Keratinocyte (primary cell): Measurements from ENCODE around the gene LGSN. TPM values are rescaled to one million over a fixed set of nuclear protein-coding genes. Genes with fewer than 3 reads are reported as not detected.
"Not testable (repeated sequence)": the region's sequence is repeated elsewhere in the genome, so short reads cannot be mapped to it uniquely, and the experiment has no call there.

Experiments
- DNase-seq: peaks from one replicate; pipeline ENCODE4 v3.0.0-alpha.2; 2011; ENCODE audit warnings: low read depth, missing footprints, low spot score
- FAIRE-seq: peaks from 2 replicates; lab custom pipeline; 2011; peaks lifted over from hg19 to GRCh38; lab: Jason Lieb, UNC
- H2AFZ ChIP-seq: 2 replicates; pipeline ENCODE4 v1.6.0; 2012; ENCODE audit warnings: low read length, control low read depth, inconsistent platforms; ENCODE audit not compliant: control insufficient read depth
- H3K27ac ChIP-seq: 2 replicates; pipeline ENCODE4 v1.5.1; 2011; ENCODE audit warnings: low read length; ENCODE audit not compliant: control insufficient read depth, insufficient read depth
- H3K27me3 ChIP-seq: 3 replicates; pipeline ENCODE4 v1.6.0; 2011; ENCODE audit warnings: low read length; ENCODE audit not compliant: control insufficient read depth, insufficient read depth; ENCODE audit errors: extremely low read depth
- H3K36me3 ChIP-seq, 2 experiments: 2 replicates in 1 of 2; 3 replicates in 1 of 2; pipeline ENCODE4 v1.5.1; 2011; ENCODE audit warnings: low read length in 2 of 2, mild to moderate bottlenecking in 1 of 2; ENCODE audit not compliant: control insufficient read depth in 2 of 2, insufficient read depth in 2 of 2; ENCODE audit errors: extremely low read depth in 1 of 2
- H3K4me1 ChIP-seq: 3 replicates; pipeline ENCODE4 v1.5.1; 2011; ENCODE audit warnings: low read length; ENCODE audit not compliant: control insufficient read depth, insufficient read depth; ENCODE audit errors: extremely low read depth
- H3K4me2 ChIP-seq: 3 replicates; pipeline ENCODE4 v1.6.0; 2011; ENCODE audit warnings: low read depth, low read length; ENCODE audit not compliant: control insufficient read depth, insufficient read depth; ENCODE audit errors: extremely low read depth
- H3K4me3 ChIP-seq, 3 experiments: fragments of 200-600 bp in 1 of 3; sonication (generic) in 1 of 3; 2 replicates in 2 of 3; 3 replicates in 1 of 3; pipeline ENCODE4 v1.5.1; 2011 to 2016; ENCODE audit warnings: low read length in 3 of 3, mild to moderate bottlenecking in 3 of 3, control low read depth in 2 of 3, inconsistent platforms in 1 of 3, low read depth in 1 of 3, mixed read lengths in 1 of 3, mixed run types in 1 of 3, moderate library complexity in 1 of 3; ENCODE audit not compliant: control insufficient read depth in 2 of 3, insufficient read depth in 2 of 3; ENCODE audit errors: extremely low read depth in 1 of 3
- H3K79me2 ChIP-seq: 2 replicates; pipeline ENCODE4 v1.6.0; 2012; ENCODE audit warnings: low read length; ENCODE audit not compliant: control insufficient read depth, insufficient read depth
- H3K9ac ChIP-seq: 3 replicates; pipeline ENCODE4 v1.6.0; 2011; ENCODE audit warnings: low read length; ENCODE audit not compliant: control insufficient read depth, insufficient read depth; ENCODE audit errors: extremely low read depth
- H3K9me1 ChIP-seq: 3 replicates; pipeline ENCODE4 v1.6.0; 2011; ENCODE audit warnings: low read length; ENCODE audit not compliant: control insufficient read depth, insufficient read depth; ENCODE audit errors: extremely low read depth
- H3K9me3 ChIP-seq: 2 replicates; pipeline ENCODE4 v1.5.1; 2012; ENCODE audit warnings: low read depth, low read length; ENCODE audit not compliant: control insufficient read depth
- H4K20me1 ChIP-seq: 3 replicates; pipeline ENCODE4 v1.6.0; 2011; ENCODE audit warnings: low read length; ENCODE audit not compliant: control insufficient read depth, insufficient read depth; ENCODE audit errors: extremely low read depth
- dilution Hi-C: fragments of 300-500 bp; cut with MboI; formaldehyde crosslinking; loops from one replicate; pipeline ENCODE4 v1.7.0; 2020; ENCODE audit warnings: low sequenced_read_pairs; ENCODE audit not compliant: extremely low pct_ligation_motif_present
- polyA plus RNA-seq, 5 experiments: library from polyadenylated mRNA; depleted of rRNA in 3 of 5; stranded (reverse) in 3 of 5; stranded (forward) in 1 of 5; unstranded in 1 of 5; fragments of >200 nt; gene quantifications; 1 replicate in 1 of 5; 2 replicates in 3 of 5; 3 replicates in 1 of 5; pipeline versions ENCODE4 v1.2.1 to v1.2.3, GENCODE V29; 2011 to 2012; ENCODE audit warnings: missing spikeins in 2 of 5, low read depth in 1 of 5, low replicate concordance in 1 of 5
- small RNA-seq, 3 experiments: library from RNA; depleted of rRNA; stranded (forward); fragments of <200 nt; gene quantifications; one replicate each; pipeline ENCODE3, GENCODE V24; 2012; ENCODE audit warnings: low read depth in 3 of 3, low replicate concordance in 1 of 3; ENCODE audit not compliant: insufficient read length in 3 of 3

Gene LGSN
- polyA plus RNA-seq, 1 donor (not counting 4 experiments of a cell fraction or from before 2014, with no cell fraction given), result not detected

DNA sequence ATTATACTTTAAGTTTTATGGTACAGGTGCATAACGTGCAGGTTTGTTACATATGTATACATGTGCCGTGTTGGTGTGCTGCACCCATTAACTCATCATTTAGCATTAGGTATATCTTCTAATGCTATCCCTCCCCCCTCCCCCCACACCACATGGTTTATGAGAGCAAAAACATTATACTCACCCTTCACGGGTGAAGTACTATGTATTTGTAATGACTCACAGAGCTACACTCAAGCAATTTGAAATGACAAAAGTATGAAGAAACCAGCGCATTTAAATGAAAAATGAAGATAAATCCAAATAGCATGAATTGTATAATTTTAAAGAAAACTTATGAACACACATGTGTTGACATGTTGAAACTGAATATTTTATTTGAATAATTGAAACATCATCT is 93.8 kb downstream of the LGSN start:
- H3K9ac ChIP-seq, DNase-seq, H3K4me1 ChIP-seq, H3K4me3 ChIP-seq, H3K4me2 ChIP-seq, FAIRE-seq, dilution Hi-C loops, H3K27ac ChIP-seq, H2AFZ ChIP-seq, H3K36me3 ChIP-seq, H3K9me3 ChIP-seq, H4K20me1 ChIP-seq, H3K27me3 ChIP-seq, H3K9me1 ChIP-seq, H3K79me2 ChIP-seq: not testable (repeated sequence)

Small RNAs within 50 kb of the gene (small RNA-seq; reads per million reads assigned to genes)
- gene SPTLC1P3, result 0 reads per million in 3 experiments

Other genes starting within 250 kb of the LGSN start
- gene FKBP1C, start 108.5 kb downstream of the LGSN start, polyA plus RNA-seq, result 2.9 to 4.6 TPM (median 4.4 TPM) in 3 replicates